Measurements from ENCODE around the gene C16orf86. TPM values are rescaled to one million over a fixed set of nuclear protein-coding genes. Genes with fewer than 3 reads are reported as not detected.

The C16orf86 gene
- total RNA-seq, 1 donor from 2014 or later, result 6.4 TPM

GRCh38 chr16:67653789-67654402 is 12.7 kb upstream of the C16orf86 start:
- no peak for DNase-seq (ENCODE audit: low spot score)

GRCh38 chr16:67654403-67654911 is 12.2 kb upstream of the C16orf86 start:
- DNase-seq (ENCODE audit: low spot score), result no peak

- no peak for DNase-seq (ENCODE audit: low spot score)
Measured at GRCh38 chr16:67655363-67655762, 11.3 kb upstream of the C16orf86 start.

- DNase-seq (ENCODE audit: low spot score), result no peak
Measured at GRCh38 chr16:67656344-67657016, 10.1 kb upstream of the C16orf86 start.

- DNase-seq (ENCODE audit: low spot score), result no peak
Measured at GRCh38 chr16:67657017-67657608, 9.5 kb upstream of the C16orf86 start.

GRCh38 chr16:67657751-67658518 is 8.7 kb upstream of the C16orf86 start:
- DNase-seq (ENCODE audit: low spot score), result no peak

- no peak for DNase-seq (ENCODE audit: low spot score)
Measured at GRCh38 chr16:67658849-67659674, 7.6 kb upstream of the C16orf86 start.

- DNase-seq (ENCODE audit: low spot score), result peak; percentile 92
Measured at GRCh38 chr16:67659675-67660563, 6.7 kb upstream of the C16orf86 start, which contains the start of gene ACD. Gene ACD, minus strand, starts transcription at chr16:67660260. Its CDS starts 40 bp downstream, at chr16:67660220.

GRCh38 chr16:67660564-67661028 is 6.0 kb upstream of the C16orf86 start, which contains the start of gene PARD6A:
Gene PARD6A, plus strand, starts transcription at chr16:67660960. Its CDS starts 79 bp downstream, at chr16:67661039.
- peak; percentile 95 for DNase-seq (ENCODE audit: low spot score)

- DNase-seq (ENCODE audit: low spot score), result no peak
Measured at GRCh38 chr16:67661101-67661761, 5.4 kb upstream of the C16orf86 start.

GRCh38 chr16:67661886-67662652 is 4.5 kb upstream of the C16orf86 start:
- DNase-seq (ENCODE audit: low spot score), result no peak

GRCh38 chr16:67662653-67663010 is 4.0 kb upstream of the C16orf86 start:
- no peak for DNase-seq (ENCODE audit: low spot score)

GRCh38 chr16:67663151-67663876 is 3.3 kb upstream of the C16orf86 start:
- no peak for DNase-seq (ENCODE audit: low spot score)

GRCh38 chr16:67663877-67664222 is 2.8 kb upstream of the C16orf86 start:
- DNase-seq (ENCODE audit: low spot score), result no peak

GRCh38 chr16:67664258-67664657 is 2.4 kb upstream of the C16orf86 start:
- no peak for DNase-seq (ENCODE audit: low spot score)

GRCh38 chr16:67664871-67665270 is 1.7 kb upstream of the C16orf86 start:
- DNase-seq (ENCODE audit: low spot score), result no peak

- no peak for DNase-seq (ENCODE audit: low spot score)
Measured at GRCh38 chr16:67665598-67665997, 1.0 kb upstream of the C16orf86 start.

- DNase-seq (ENCODE audit: low spot score), result no peak
Measured at GRCh38 chr16:67666032-67666551, 522 bp upstream of the C16orf86 start.
